Measurements from ENCODE around the gene PRDM15. TPM values are rescaled to one million over a fixed set of nuclear protein-coding genes. Genes with fewer than 3 reads are reported as not detected.

The PRDM15 gene
- total RNA-seq, 4 donors from 2014 or later: 4.7 to 12.3 (median 7.3) TPM

- Histone ChIP-seq H3K36me3 (peaks cover 0 to 8% of the 10 kb centered on the region in 2 donors), H3K9me3 (no peaks in the 10 kb centered on the region), H3K27me3 (no peaks in the 10 kb centered on the region), H3K4me1 (no peaks in the 10 kb centered on the region), H3K27ac (no peak overlapping the region), H3K4me3 (replicated peaks in 1 of 3) (no peak overlapping the region)
- 99% methylated on average over 4 of the region's 4 CpGs for WGBS, 2 donors
- intact Hi-C loops (cut with DNase I): no loop called here
- TF ChIP-seq CTCF (IDR thresholded peaks at IDR 0.05) (no peak), POLR2A (IDR thresholded peaks at IDR 0.05) (no peak)
- no peak for DNase-seq
Measured at GRCh38 chr21:41806773-41807172, 72.4 kb downstream of the PRDM15 start.

- intact Hi-C loops (cut with DNase I): no loop called here
- H3K9me3 ChIP-seq: no peaks in the 10 kb centered on the region
- WGBS, 2 donors: 84 to 98% methylated on average over 4 of the region's 4 CpGs
- TF ChIP-seq CTCF (IDR thresholded peaks at IDR 0.05) (no peak), POLR2A (IDR thresholded peaks at IDR 0.05) (no peak)
- H3K27me3 ChIP-seq: no peaks in the 10 kb centered on the region
- no peaks in the 10 kb centered on the region for H3K4me1 ChIP-seq
- H3K36me3 ChIP-seq: peaks cover 0 to 10% of the 10 kb centered on the region in 2 donors
- no peak overlapping the region for H3K4me3 ChIP-seq (replicated peaks in 1 of 3)
- DNase-seq: no peak
- H3K27ac ChIP-seq: no peak overlapping the region
Measured at GRCh38 chr21:41805643-41806042, 73.5 kb downstream of the PRDM15 start.

- no peaks in the 10 kb centered on the region for H3K9me3 ChIP-seq
- H3K36me3 ChIP-seq: peaks cover 0 to 6% of the 10 kb centered on the region in 2 donors
- no peak for DNase-seq
- no peak overlapping the region for H3K27ac ChIP-seq
- no peaks in the 10 kb centered on the region for H3K4me1 ChIP-seq
- intact Hi-C loops (cut with DNase I): no loop called here
- H3K4me3 ChIP-seq (replicated peaks in 1 of 3): no peak overlapping the region
- TF ChIP-seq CTCF (IDR thresholded peaks at IDR 0.05) (no peak), POLR2A (IDR thresholded peaks at IDR 0.05) (no peak)
- WGBS, 2 donors: 91 to 92% methylated on average over 10 of the region's 10 CpGs
- H3K27me3 ChIP-seq: no peaks in the 10 kb centered on the region
Measured at GRCh38 chr21:41805038-41805437, 74.1 kb downstream of the PRDM15 start.

DNA sequence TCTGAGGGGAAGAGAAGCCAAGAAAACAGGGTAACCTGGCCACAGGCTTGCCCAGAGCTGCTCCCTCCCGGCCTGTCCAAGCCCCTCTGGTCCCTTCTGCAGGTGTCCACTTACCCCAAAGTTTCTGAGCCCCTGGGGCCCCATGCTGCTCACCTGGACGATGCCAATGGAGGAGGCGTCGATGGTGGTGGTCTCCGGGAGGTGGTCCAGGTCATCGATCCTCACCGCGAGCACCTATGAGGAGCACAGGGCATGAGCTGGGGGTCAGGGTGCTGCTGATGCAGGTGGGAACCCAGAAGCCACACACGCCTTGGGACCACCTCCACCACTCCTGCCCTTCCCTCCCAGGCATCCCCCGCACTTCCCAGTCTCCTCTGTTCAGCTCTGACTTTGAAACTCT is 74.8 kb downstream of the PRDM15 start:
- H3K27me3 ChIP-seq: no peaks in the 10 kb centered on the region
- WGBS, 2 donors: 96 to 98% methylated on average over 10 of the region's 10 CpGs

DNA sequence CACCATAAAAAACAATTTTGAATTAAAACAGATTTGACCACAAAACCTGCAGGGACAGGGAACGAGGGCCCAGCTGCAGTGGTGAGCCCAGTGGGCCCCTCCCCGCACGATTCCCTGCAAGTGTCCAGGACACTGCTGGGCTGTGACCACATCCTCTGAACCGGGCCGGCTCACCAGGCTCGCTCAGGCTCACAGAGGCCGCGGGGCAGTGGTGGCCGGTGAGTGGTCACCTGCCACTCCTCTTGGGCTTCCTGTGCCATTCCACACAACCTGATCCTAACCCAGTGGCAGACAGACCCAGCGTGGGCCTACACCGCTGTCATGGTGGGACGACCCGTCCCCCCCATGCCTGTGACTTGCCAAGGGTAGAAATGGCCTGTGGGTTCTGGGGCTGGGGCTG is 75.8 kb downstream of the PRDM15 start:
- intact Hi-C loops (cut with DNase I): no loop called here

More for the DNA sequence above, 74.8 kb downstream of the PRDM15 start:
- H3K27ac ChIP-seq: no peak overlapping the region
- peaks cover 0 to 3% of the 10 kb centered on the region in 2 donors for H3K36me3 ChIP-seq
- no peaks in the 10 kb centered on the region for H3K9me3 ChIP-seq
- no peak for TF ChIP-seq POLR2A (IDR thresholded peaks at IDR 0.05)
- TF ChIP-seq CTCF (IDR thresholded peaks at IDR 0.05): no peak
- no peak for DNase-seq
- no peaks in the 10 kb centered on the region for H3K4me1 ChIP-seq
- H3K4me3 ChIP-seq (replicated peaks in 1 of 3): no peak overlapping the region
- intact Hi-C loops (cut with DNase I): no loop called here

More for the DNA sequence above, 75.8 kb downstream of the PRDM15 start:
- WGBS, 2 donors: 81 to 84% methylated on average over 5 to 13 of the region's 13 CpGs
- Histone ChIP-seq H3K9me3 (no peaks in the 10 kb centered on the region), H3K4me1 (no peaks in the 10 kb centered on the region), H3K27me3 (no peaks in the 10 kb centered on the region), H3K27ac (no peak overlapping the region), H3K4me3 (replicated peaks in 1 of 3) (no peak overlapping the region), H3K36me3 (peaks cover 0 to 3% of the 10 kb centered on the region in 2 donors)
- no peak for DNase-seq
- TF ChIP-seq POLR2A (IDR thresholded peaks at IDR 0.05) (no peak), CTCF (IDR thresholded peaks at IDR 0.05) (no peak)

All from thyroid gland (tissue), 4 donors.